Endodermal cell (in vitro differentiated cells): ENCODE results near the gene ARHGAP25. TPM values are rescaled to one million over a fixed set of nuclear protein-coding genes. Genes with fewer than 3 reads are reported as not detected.

ENCODE experiments used
- DNase-seq: peaks from one replicate; pipeline ENCODE4 v3.0.0-alpha.2; 2017
- H3K27ac ChIP-seq: 2 replicates; pipeline ENCODE4 v1.5.1; 2013; ENCODE audit warnings: mild to moderate bottlenecking, low read depth, low read length, moderate library complexity
- H3K27me3 ChIP-seq: 2 replicates; pipeline ENCODE4 v1.6.1; 2013; ENCODE audit warnings: mild to moderate bottlenecking, low read length, moderate library complexity; ENCODE audit not compliant: insufficient read depth, control insufficient read depth, poor library complexity, severe bottlenecking
- H3K36me3 ChIP-seq: 2 replicates; pipeline ENCODE4 v1.7.0; 2013; ENCODE audit warnings: mild to moderate bottlenecking, low read length, moderate library complexity; ENCODE audit not compliant: control insufficient read depth, insufficient read depth
- H3K4me1 ChIP-seq: one replicate; pipeline ENCODE4 v1.7.0; 2013; ENCODE audit warnings: low read length; ENCODE audit not compliant: control insufficient read depth, insufficient read depth
- H3K4me3 ChIP-seq: 2 replicates; pipeline ENCODE4 v1.5.1; 2013; ENCODE audit warnings: mild to moderate bottlenecking, low read length, moderate library complexity
- H3K9ac ChIP-seq: 2 replicates; pipeline ENCODE4 v1.6.1; 2013; ENCODE audit warnings: mild to moderate bottlenecking, low read length, moderate library complexity; ENCODE audit not compliant: poor library complexity, severe bottlenecking; ENCODE audit errors: extremely low read depth
- H3K9me3 ChIP-seq: 2 replicates; pipeline ENCODE4 v1.6.1; 2013; ENCODE audit warnings: mild to moderate bottlenecking, low read length, moderate library complexity; ENCODE audit not compliant: control insufficient read depth
- H3K27ac Mint-ChIP-seq: 2 replicates; pipeline ENCODE4 v1.8.0; 2020; ENCODE audit warnings: mixed read lengths
- H3K27me3 Mint-ChIP-seq: 2 replicates; pipeline ENCODE4 v1.8.0; 2021; ENCODE audit warnings: mild to moderate bottlenecking, mixed read lengths; ENCODE audit not compliant: insufficient read depth
- H3K36me3 Mint-ChIP-seq: 2 replicates; pipeline ENCODE4 v1.8.0; 2020; ENCODE audit warnings: low read depth, mixed read lengths
- H3K4me1 Mint-ChIP-seq: 2 replicates; pipeline ENCODE4 v1.8.0; 2020; ENCODE audit warnings: mixed read lengths
- H3K4me3 Mint-ChIP-seq: 2 replicates; pipeline ENCODE4 v1.8.0; 2020; ENCODE audit warnings: mild to moderate bottlenecking, moderate library complexity, mixed read lengths
- H3K9me3 Mint-ChIP-seq: 2 replicates; pipeline ENCODE4 v1.8.0; 2020; ENCODE audit warnings: mild to moderate bottlenecking, mixed read lengths
- WGBS, 2 experiments: methylation state at CpG; one replicate each; pipeline versions ENCODE4 v1.1.5 to v1.1.7; 2013; ENCODE audit warnings: missing lambda C conversion rate in 2 of 2, mixed read lengths in 1 of 2; ENCODE audit not compliant: insufficient coverage in 1 of 2, insufficient read length in 1 of 2; 5-methylcytosine and 5-hydroxymethylcytosine counted together
- total RNA-seq, 2 donors: library from RNA; stranded (reverse); fragmentation: NEBNext Ultra II Directional in 1 of 2; extraction: Animal tissue kit (Norgen Biotek cat#: 25700) in 1 of 2; gene quantifications; 2 replicates in 1 of 2; 3 replicates in 1 of 2; pipeline ENCODE4 v1.2.1, GENCODE V29; 2021
- TF ChIP-seq, protein P1 (sequence below): fragments of 200-600 bp; sonication (generic); conservative IDR thresholded peaks from 2 replicates; pipeline ENCODE4 v1.5.0; 2021; ENCODE audit warnings: antibody characterized with exemption, mild to moderate bottlenecking

Gene ARHGAP25
- total RNA-seq, 2 donors from 2014 or later: 0.82 to 2.6 TPM

DNA sequence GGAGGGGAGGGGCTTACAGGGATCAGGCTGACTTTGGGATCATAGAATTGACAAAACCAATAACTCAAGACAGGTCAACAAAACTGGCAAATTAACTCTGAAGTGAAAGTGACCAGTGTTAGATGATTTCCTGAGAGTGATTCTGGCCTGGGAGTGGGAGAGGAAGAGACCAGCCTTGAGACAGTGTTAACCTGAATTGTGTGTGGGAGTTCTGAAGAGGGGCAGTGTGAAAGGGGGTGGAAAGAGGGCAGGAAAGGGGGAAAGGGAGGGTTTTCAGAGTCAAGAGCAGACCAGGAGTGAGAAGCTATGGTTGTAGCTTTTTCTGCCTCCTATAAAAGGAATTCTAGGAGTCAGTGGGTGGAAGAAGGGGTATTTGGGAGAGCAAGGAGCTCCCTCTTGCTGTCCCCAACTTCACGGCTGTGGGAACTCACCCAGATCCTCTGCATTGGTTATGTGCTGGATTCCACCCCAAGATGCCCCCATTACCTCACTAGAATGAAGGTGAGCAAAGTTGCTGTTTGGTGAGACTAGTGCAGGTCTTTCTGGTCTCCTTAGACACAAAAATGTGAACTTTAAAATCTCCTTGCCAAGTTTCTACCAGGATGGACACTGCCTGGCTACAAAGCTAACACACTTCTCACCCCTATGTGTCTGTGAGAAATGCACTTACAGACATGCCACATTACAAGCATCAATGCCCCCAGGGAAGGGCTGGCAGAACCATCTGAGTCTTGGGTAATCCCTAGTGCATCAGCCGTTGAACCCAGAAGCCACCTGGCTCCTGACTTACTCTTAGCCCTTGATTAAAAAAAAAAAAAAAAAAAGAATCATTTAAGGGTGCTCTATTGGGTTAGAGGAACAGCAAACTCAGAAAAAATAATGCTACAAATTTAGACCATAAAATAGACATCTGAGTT lies 75.0 kb downstream of the ARHGAP25 start:
- Mint-ChIP-seq H3K9me3 (no peaks in the 10 kb centered on the region), H3K27ac (no peak overlapping the region), H3K4me3 (no peak overlapping the region), H3K36me3 (no peaks in the 10 kb centered on the region), H3K4me1 (no peaks in the 10 kb centered on the region), H3K27me3 (no peaks in the 10 kb centered on the region)
- TF ChIP-seq, protein P1, sequence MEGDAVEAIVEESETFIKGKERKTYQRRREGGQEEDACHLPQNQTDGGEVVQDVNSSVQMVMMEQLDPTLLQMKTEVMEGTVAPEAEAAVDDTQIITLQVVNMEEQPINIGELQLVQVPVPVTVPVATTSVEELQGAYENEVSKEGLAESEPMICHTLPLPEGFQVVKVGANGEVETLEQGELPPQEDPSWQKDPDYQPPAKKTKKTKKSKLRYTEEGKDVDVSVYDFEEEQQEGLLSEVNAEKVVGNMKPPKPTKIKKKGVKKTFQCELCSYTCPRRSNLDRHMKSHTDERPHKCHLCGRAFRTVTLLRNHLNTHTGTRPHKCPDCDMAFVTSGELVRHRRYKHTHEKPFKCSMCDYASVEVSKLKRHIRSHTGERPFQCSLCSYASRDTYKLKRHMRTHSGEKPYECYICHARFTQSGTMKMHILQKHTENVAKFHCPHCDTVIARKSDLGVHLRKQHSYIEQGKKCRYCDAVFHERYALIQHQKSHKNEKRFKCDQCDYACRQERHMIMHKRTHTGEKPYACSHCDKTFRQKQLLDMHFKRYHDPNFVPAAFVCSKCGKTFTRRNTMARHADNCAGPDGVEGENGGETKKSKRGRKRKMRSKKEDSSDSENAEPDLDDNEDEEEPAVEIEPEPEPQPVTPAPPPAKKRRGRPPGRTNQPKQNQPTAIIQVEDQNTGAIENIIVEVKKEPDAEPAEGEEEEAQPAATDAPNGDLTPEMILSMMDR: no peak
- no peak for DNase-seq
- Histone ChIP-seq H3K4me1 (no peaks in the 10 kb centered on the region), H3K27ac (no peak overlapping the region), H3K9ac (no peak overlapping the region), H3K9me3 (no peaks in the 10 kb centered on the region), H3K4me3 (no peak overlapping the region), H3K27me3 (no peaks in the 10 kb centered on the region), H3K36me3 (no peaks in the 10 kb centered on the region)
- WGBS, 2 experiments: 96% methylated on average over 2 of the region's 2 CpGs; no CpG with 5 or more reads in 1 of the 2 experiments

DNA sequence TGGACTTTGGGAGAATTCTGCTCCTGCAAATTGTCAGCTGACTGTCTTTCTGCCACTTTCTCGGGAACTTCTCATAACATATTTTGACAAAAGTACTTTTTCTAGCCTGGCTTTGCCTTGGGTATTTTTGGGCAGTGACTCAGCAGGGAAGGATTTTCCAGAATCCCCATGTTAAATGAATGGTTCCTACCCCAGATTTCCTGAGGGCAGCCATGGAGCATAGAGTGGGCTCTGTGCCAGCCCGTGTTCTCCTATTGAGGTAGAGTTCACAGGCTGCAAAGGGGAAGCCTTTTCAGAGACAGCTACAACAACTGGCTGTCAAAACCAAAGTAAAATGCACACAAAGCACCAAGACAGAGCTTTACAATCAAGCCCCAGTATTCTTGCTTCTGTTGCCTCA lies 76.8 kb downstream of the ARHGAP25 start:
- H3K9me3 Mint-ChIP-seq: no peaks in the 10 kb centered on the region
- H3K27me3 Mint-ChIP-seq: no peaks in the 10 kb centered on the region
- Histone ChIP-seq H3K9ac (no peak overlapping the region), H3K4me1 (no peaks in the 10 kb centered on the region), H3K27ac (no peak overlapping the region), H3K4me3 (no peak overlapping the region), H3K27me3 (no peaks in the 10 kb centered on the region), H3K36me3 (no peaks in the 10 kb centered on the region), H3K9me3 (no peaks in the 10 kb centered on the region)
- H3K27ac Mint-ChIP-seq: no peak overlapping the region
- 86 to 89% methylated on average over 1 to 2 of the region's 2 CpGs for WGBS, 2 experiments
- H3K4me3 Mint-ChIP-seq: no peak overlapping the region
- peaks cover 4% of the 10 kb centered on the region for H3K4me1 Mint-ChIP-seq
- no peaks in the 10 kb centered on the region for H3K36me3 Mint-ChIP-seq
- no peak for DNase-seq
- TF ChIP-seq, protein P1: no peak

DNA sequence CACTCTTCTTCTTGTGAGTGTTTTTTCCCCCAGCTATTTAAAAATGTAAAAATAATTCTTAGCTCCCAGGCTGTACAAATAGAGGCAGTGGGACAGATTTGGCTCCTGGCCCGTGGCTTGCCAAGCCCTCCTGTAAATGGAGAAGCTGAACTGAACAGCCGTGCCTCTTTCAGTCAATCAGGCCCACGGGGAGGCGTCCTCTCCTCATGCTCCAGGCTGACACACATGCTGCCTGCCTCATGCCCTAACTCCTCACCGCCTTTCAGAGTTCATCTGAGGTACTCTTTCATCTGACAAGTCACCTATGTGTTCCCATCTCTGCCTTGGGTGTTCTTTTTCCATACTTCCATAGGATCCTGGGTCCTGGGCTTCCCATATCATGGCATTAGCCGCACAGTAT lies 77.6 kb downstream of the ARHGAP25 start:
- H3K4me1 Mint-ChIP-seq: peaks cover 5% of the 10 kb centered on the region

More for the DNA sequence above, 77.6 kb downstream of the ARHGAP25 start:
- TF ChIP-seq, protein P1: no peak
- Histone ChIP-seq H3K9me3 (no peaks in the 10 kb centered on the region), H3K9ac (no peak overlapping the region), H3K4me3 (no peak overlapping the region), H3K36me3 (no peaks in the 10 kb centered on the region), H3K27ac (no peak overlapping the region), H3K4me1 (no peaks in the 10 kb centered on the region), H3K27me3 (no peaks in the 10 kb centered on the region)
- no peak for DNase-seq
- no peaks in the 10 kb centered on the region for H3K36me3 Mint-ChIP-seq
- H3K4me3 Mint-ChIP-seq: no peak overlapping the region
- H3K27me3 Mint-ChIP-seq: no peaks in the 10 kb centered on the region
- 88 to 95% methylated on average over 5 to 6 of the region's 6 CpGs for WGBS, 2 experiments
- no peak overlapping the region for H3K27ac Mint-ChIP-seq
- H3K9me3 Mint-ChIP-seq: no peaks in the 10 kb centered on the region
